GM12878 (cell line): ENCODE data around the gene SAMHD1. TPM values are rescaled to one million over a fixed set of nuclear protein-coding genes. Genes with fewer than 3 reads are reported as not detected.
A peak's percentile ranks its signal among the peaks of the same experiment; 100 is the strongest.

Source experiments
- ATAC-seq: fragments of 200-7000 bp; cut with Tn5 transposase; 3 replicates; pipeline ENCODE4 v1.9.1; 2020; ENCODE audit warnings: mild to moderate bottlenecking, moderate library complexity
- BruUV-seq: library from RNA; stranded (reverse); fragments of 400-500 nt; replicated peaks from 2 replicates; lab custom pipeline; 2021; lab: Mats Ljungman, UMichigan
- CTCF ChIA-PET: fragments of 300-600 bp; sonication (Branson Sonifier 250); formaldehyde crosslinking; extraction: SDS; loops from one replicate; lab custom pipeline; 2021; ENCODE audit warnings: inconsistent platforms; lab: Yijun Ruan, JAX
- POLR2A ChIA-PET: fragments of 350-600 bp; formaldehyde crosslinking; extraction: SDS; loops from one replicate; lab custom pipeline; 2021; ENCODE audit warnings: inconsistent platforms; lab: Charles Lee
- RAD21 ChIA-PET: fragments of 300-600 bp; sonication (Branson Sonifier 250); formaldehyde crosslinking; loops from one replicate; lab custom pipeline; 2023; ENCODE audit warnings: antibody characterized with exemption; ENCODE audit not compliant: unreplicated experiment; lab: Charles Lee
- SMC1A ChIA-PET: fragments of 300-600 bp; sonication (Branson Sonifier 250); formaldehyde crosslinking; loops from one replicate; lab custom pipeline; 2023; ENCODE audit not compliant: unreplicated experiment, uncharacterized antibody; lab: Charles Lee
- DNase-seq: peaks from one replicate; pipeline ENCODE4 v3.0.0-alpha.2; 2011; ENCODE audit warnings: low read depth, low spot score
- FAIRE-seq: peaks from 3 replicates; lab custom pipeline; 2011; peaks lifted over from hg19 to GRCh38; lab: Jason Lieb, UNC
- H2AFZ ChIP-seq: 2 replicates; pipeline ENCODE4 v1.6.0; 2011; ENCODE audit warnings: low read depth, low read length, control low read depth; ENCODE audit not compliant: control insufficient read depth
- H3K27ac ChIP-seq: 2 replicates; pipeline ENCODE4 v1.5.1; 2011; ENCODE audit warnings: control low read depth; ENCODE audit not compliant: control insufficient read depth, insufficient read depth
- H3K27me3 ChIP-seq, 2 experiments: replicated peaks in 1 of 2; 2 replicates each; pipeline versions ENCODE4 v1.6.0 to v1.6.1; 2011; ENCODE audit warnings: low read length in 1 of 2; ENCODE audit not compliant: control insufficient read depth in 2 of 2, insufficient read depth in 2 of 2
- H3K36me3 ChIP-seq, 2 experiments: 2 replicates each; pipeline ENCODE4 v1.5.1; 2011; ENCODE audit warnings: low read length in 1 of 2; ENCODE audit not compliant: control insufficient read depth in 2 of 2, insufficient read depth in 2 of 2
- H3K4me1 ChIP-seq: 2 replicates; pipeline ENCODE4 v1.6.1; 2011; ENCODE audit warnings: mild to moderate bottlenecking, low read length, moderate library complexity, mixed read lengths; ENCODE audit not compliant: control insufficient read depth, insufficient read depth
- H3K4me2 ChIP-seq: 2 replicates; pipeline ENCODE4 v1.6.0; 2011; ENCODE audit warnings: control low read depth; ENCODE audit not compliant: control insufficient read depth, insufficient read depth
- H3K4me3 ChIP-seq: fragments of 200-600 bp; sonication (generic); 2 replicates; pipeline ENCODE4 v1.5.1; 2016
- H3K79me2 ChIP-seq: 2 replicates; pipeline ENCODE4 v1.6.0; 2011; ENCODE audit warnings: low read length; ENCODE audit not compliant: control insufficient read depth, insufficient read depth
- H3K9ac ChIP-seq: 2 replicates; pipeline ENCODE4 v1.8.0; 2011; ENCODE audit warnings: low read length, control low read depth, mixed read lengths; ENCODE audit not compliant: control insufficient read depth, insufficient read depth
- H3K9me3 ChIP-seq: replicated peaks from 3 replicates; pipeline ENCODE4 v1.5.1; 2011; ENCODE audit warnings: mild to moderate bottlenecking, low read length; ENCODE audit not compliant: control insufficient read depth, insufficient read depth
- H4K20me1 ChIP-seq: 2 replicates; pipeline ENCODE4 v1.6.0; 2011; ENCODE audit not compliant: control insufficient read depth, insufficient read depth
- CBFB ChIP-seq: IDR thresholded peaks from 2 replicates; pipeline ENCODE4 v1.6.1; 2016; ENCODE audit warnings: antibody characterized with exemption, low read depth
- CBX5 ChIP-seq: sonication (generic); IDR thresholded peaks from 2 replicates; pipeline ENCODE4 v1.6.1; 2016; ENCODE audit warnings: low read depth, moderate library complexity, mild to moderate bottlenecking, inconsistent platforms
- E4F1 ChIP-seq: fragments of 450-650 bp; IDR thresholded peaks from 2 replicates; pipeline ENCODE4 v1.6.1; 2018; ENCODE audit warnings: borderline replicate concordance, mild to moderate bottlenecking; ENCODE audit not compliant: partially characterized antibody
- FOXM1 ChIP-seq: IDR thresholded peaks from 2 replicates; pipeline ENCODE4 v1.6.1; 2012; ENCODE audit warnings: low read depth, mild to moderate bottlenecking, inconsistent platforms, low read length, moderate library complexity
- GABPA ChIP-seq: IDR thresholded peaks from 2 replicates; pipeline ENCODE4 v1.6.1; 2014; ENCODE audit warnings: antibody characterized with exemption, low read depth, mild to moderate bottlenecking, inconsistent platforms
- MEF2B ChIP-seq: fragments of 450-650 bp; IDR thresholded peaks from 2 replicates; pipeline ENCODE4 v1.6.1; 2018; ENCODE audit warnings: mild to moderate bottlenecking, moderate library complexity; ENCODE audit not compliant: partially characterized antibody, poor library complexity, severe bottlenecking
- MYB ChIP-seq: fragments of 150-350 bp; IDR thresholded peaks from 2 replicates; pipeline ENCODE4 v1.6.1; 2014; ENCODE audit warnings: mild to moderate bottlenecking, low read depth, low read length, borderline replicate concordance
- NBN ChIP-seq: fragments of 450-650 bp; IDR thresholded peaks from 2 replicates; pipeline ENCODE4 v1.6.1; 2016
- NFIC ChIP-seq: IDR thresholded peaks from 2 replicates; pipeline ENCODE4 v1.6.1; 2012; ENCODE audit warnings: low read depth, mild to moderate bottlenecking, inconsistent platforms, low read length, moderate library complexity
- NFXL1 ChIP-seq: fragments of 450-650 bp; IDR thresholded peaks from 2 replicates; pipeline ENCODE4 v1.6.1; 2017; ENCODE audit warnings: antibody characterized with exemption, mild to moderate bottlenecking, borderline replicate concordance
- PRDM15 ChIP-seq: fragments of 450-650 bp; formaldehyde crosslinking; IDR thresholded peaks from 2 replicates; pipeline ENCODE4 v1.4.0; 2020; ENCODE audit warnings: mild to moderate bottlenecking, moderate library complexity
- RAD51 ChIP-seq: fragments of 450-650 bp; IDR thresholded peaks from 2 replicates; pipeline ENCODE4 v1.6.1; 2016; ENCODE audit warnings: moderate library complexity, mild to moderate bottlenecking, inconsistent platforms
- RFX5 ChIP-seq: IDR thresholded peaks from 2 replicates; pipeline ENCODE4 v1.6.1; 2011; ENCODE audit warnings: low read depth, low read length, improper control_type of control experiment
- SIX5 ChIP-seq: IDR thresholded peaks from 2 replicates; pipeline ENCODE4 v1.6.1; 2011; ENCODE audit warnings: mild to moderate bottlenecking, low read depth, low read length, moderate library complexity; ENCODE audit not compliant: severe bottlenecking
- SMC3 ChIP-seq: IDR thresholded peaks from 2 replicates; pipeline ENCODE4 v1.6.1; 2011; ENCODE audit warnings: low read length, improper control_type of control experiment, borderline replicate concordance
- TAF1 ChIP-seq: IDR thresholded peaks from 2 replicates; pipeline ENCODE4 v1.6.1; 2011; ENCODE audit warnings: mild to moderate bottlenecking, low read depth, low read length, borderline replicate concordance
- TARDBP ChIP-seq: IDR thresholded peaks from 2 replicates; pipeline ENCODE4 v1.6.1; 2016; ENCODE audit warnings: borderline replicate concordance
- ZNF384 ChIP-seq: IDR thresholded peaks from 2 replicates; pipeline ENCODE4 v1.6.1; 2012; ENCODE audit warnings: low read depth, mild to moderate bottlenecking, low read length, improper control_type of control experiment, borderline replicate concordance
- WGBS: methylation state at CpG from one replicate; pipeline ENCODE4 v1.1.6; 2016; ENCODE audit warnings: low lambda C conversion rate; ENCODE audit not compliant: insufficient replicate concordance, insufficient coverage; ENCODE audit errors: missing lambda C conversion rate; 5-methylcytosine and 5-hydroxymethylcytosine counted together
- in situ Hi-C: fragments of 300-500 bp; cut with MboI; formaldehyde crosslinking; loops from 9 replicates; pipeline ENCODE4 v1.14.3; 2018; ENCODE audit warnings: mixed read lengths
- intact Hi-C: fragments of 100-400 bp; cut with micrococcal nuclease; formaldehyde crosslinking; loops from one replicate; pipeline ENCODE4 v1.14.2; 2022; ENCODE audit not compliant: unreplicated experiment
- polyA plus RNA-seq, 11 experiments: library from polyadenylated mRNA; depleted of rRNA in 4 of 11; unstranded in 6 of 11; stranded (reverse) in 5 of 11; fragments of >200 nt; fragmentation: Nextera tagmentation in 4 of 11; fragmentation: Illumina TruSeq in 1 of 11; extraction: Ambion mirVana in 4 of 11; extraction: Trizol in 1 of 11; gene quantifications; 1 replicate in 1 of 11; 2 replicates in 10 of 11; pipeline versions ENCODE4 v1.2.1 to v1.2.3, GENCODE V29; 2011 to 2016; ENCODE audit warnings: inconsistent platforms in 2 of 11, missing spikeins in 2 of 11, low read depth in 1 of 11
- total RNA-seq, 4 experiments: library from RNA; depleted of rRNA in 3 of 4; stranded (reverse); fragments of >200 nt in 3 of 4; fragmentation: Illumina TruSeq in 1 of 4; extraction: Trizol in 1 of 4; gene quantifications; 2 replicates each; pipeline versions ENCODE4 v1.2.1 to v1.2.3, GENCODE V29; 2013 to 2021

The SAMHD1 gene
- total and polyA plus RNA-seq, 10 of the 15 experiments (the other 5 are each of a cell fraction or from before 2014, with no cell fraction given): 20.5 to 47.9 (median 38.8) TPM

GRCh38 chr20:36849333-36850065 is 102.0 kb downstream of the SAMHD1 start:
- in situ Hi-C loops: no loop called here
- Histone ChIP-seq H4K20me1 (no peaks in the 10 kb centered on the region), H2AFZ (no peak overlapping the region), H3K27ac (peak overlapping the region; percentile 40; the same call in 1 of the 2 replicates), H3K9me3 (peaks cover 2% of the 10 kb centered on the region; the same call in 1 of the 3 replicates), H3K4me3 (0 out of 2 replicates have a peak overlapping the region, but pooled peaks have one; percentile 2), H3K36me3 (no peaks in the 10 kb centered on the region; a peak in 1 of 4 replicates), H3K79me2 (peaks cover 10% of the 10 kb centered on the region), H3K4me1 (peaks cover 64% of the 10 kb centered on the region), H3K27me3 (no peaks in the 10 kb centered on the region), H3K4me2 (peak overlapping the region; percentile 57; the same call in 1 of the 2 replicates), H3K9ac (no peak overlapping the region)
- ATAC-seq (no peak), FAIRE-seq (no peak), DNase-seq (no peak)
- BruUV-seq: no TSS peak
- WGBS: 93% methylated on average over 9 of the region's 9 CpGs
- ChIA-PET CTCF (interaction anchor here (0.9 to 25.3 kb wide), 5 partner anchors 9 to 262 kb away, joined by 3 to 349 read pairs (median 4); a partner anchor contains a TSS), RAD21 (interaction anchor here (0.9 to 6.0 kb wide), 2 partner anchors 12 to 13 kb away, joined by 4 to 48 read pairs; no protein-coding TSS in a partner anchor), POLR2A (interaction anchor here (0.9 to 7.5 kb wide), 3 partner anchors 11 to 254 kb away, joined by 3 to 72 read pairs (median 3); a partner anchor contains a TSS), SMC1A (interaction anchor here (1.8 to 7.7 kb wide), 3 partner anchors 12 to 34 kb away, joined by 8 to 105 read pairs (median 22); a partner anchor contains a TSS)
- intact Hi-C loops: loop anchor here (10.0 kb wide), 1 partner anchor 385 kb away; no protein-coding TSS in a partner anchor
- no peak for TF ChIP-seq NFIC
- TF ChIP-seq NBN: no peak
- TF ChIP-seq NFXL1: no peak
- TF ChIP-seq PRDM15 (CRISPR knock-in tag): no peak
- no peak for TF ChIP-seq ZNF384
- TF ChIP-seq SMC3: no peak
- TF ChIP-seq CBFB: no peak
- TF ChIP-seq SIX5: no peak
- TF ChIP-seq GABPA: no peak
- TF ChIP-seq FOXM1: no peak
- TF ChIP-seq TARDBP: no peak
- TF ChIP-seq MYB: no peak
- TF ChIP-seq MEF2B: no peak
- no peak for TF ChIP-seq E4F1
- no peak for TF ChIP-seq RAD51
- TF ChIP-seq RFX5: no peak
- no peak for TF ChIP-seq TAF1
- TF ChIP-seq CBX5: no peak
